Measurements from ENCODE around the gene ZBED4. TPM values are rescaled to one million over a fixed set of nuclear protein-coding genes. Genes with fewer than 3 reads are reported as not detected.

ZBED4 gene
- total RNA-seq, 4 donors from 2014 or later, result 10.0 to 21.6 (median 11.4) TPM

DNA sequence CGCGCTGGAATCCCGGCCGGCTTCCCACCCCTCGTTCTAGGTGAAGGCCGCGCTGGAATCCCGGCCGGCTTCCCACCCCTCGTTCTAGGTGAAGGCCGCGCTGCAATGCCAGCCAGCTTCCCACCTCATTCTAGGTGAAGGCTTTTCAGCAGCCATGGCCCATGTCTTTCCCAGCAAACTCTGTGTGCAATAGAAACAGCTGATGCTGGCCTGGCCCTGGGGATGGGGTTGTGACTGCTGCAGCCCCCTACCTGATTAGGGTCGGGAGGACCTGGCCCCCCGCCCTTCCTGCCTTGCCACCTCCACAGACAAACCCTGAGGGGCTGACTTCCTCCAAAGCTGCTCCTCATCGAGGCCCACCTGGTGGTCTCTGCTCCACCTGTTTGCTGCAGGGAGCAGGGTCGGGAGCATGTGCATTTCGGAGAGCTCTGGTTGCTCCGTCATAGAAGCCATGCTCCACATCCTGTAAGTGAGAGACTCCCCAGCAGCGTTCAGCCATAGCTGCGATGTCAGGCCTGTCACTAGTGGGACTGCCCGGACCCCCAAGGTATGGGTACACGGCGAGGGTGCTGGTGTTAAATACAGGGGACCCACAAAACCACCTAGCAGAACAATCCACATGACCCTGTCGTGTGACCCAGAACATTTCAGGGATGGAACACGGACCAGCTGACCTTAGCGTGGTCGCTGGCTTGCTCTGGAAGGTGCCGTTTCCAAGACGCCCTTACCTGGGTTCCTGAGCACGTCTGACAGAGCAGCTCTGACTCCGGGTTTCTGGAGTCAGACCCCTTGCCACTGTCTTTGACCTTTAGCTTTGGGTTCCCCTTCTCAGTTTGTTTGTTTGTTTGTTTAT is 3.3 kb downstream of the ZBED4 start:
- TF ChIP-seq, protein P1, sequence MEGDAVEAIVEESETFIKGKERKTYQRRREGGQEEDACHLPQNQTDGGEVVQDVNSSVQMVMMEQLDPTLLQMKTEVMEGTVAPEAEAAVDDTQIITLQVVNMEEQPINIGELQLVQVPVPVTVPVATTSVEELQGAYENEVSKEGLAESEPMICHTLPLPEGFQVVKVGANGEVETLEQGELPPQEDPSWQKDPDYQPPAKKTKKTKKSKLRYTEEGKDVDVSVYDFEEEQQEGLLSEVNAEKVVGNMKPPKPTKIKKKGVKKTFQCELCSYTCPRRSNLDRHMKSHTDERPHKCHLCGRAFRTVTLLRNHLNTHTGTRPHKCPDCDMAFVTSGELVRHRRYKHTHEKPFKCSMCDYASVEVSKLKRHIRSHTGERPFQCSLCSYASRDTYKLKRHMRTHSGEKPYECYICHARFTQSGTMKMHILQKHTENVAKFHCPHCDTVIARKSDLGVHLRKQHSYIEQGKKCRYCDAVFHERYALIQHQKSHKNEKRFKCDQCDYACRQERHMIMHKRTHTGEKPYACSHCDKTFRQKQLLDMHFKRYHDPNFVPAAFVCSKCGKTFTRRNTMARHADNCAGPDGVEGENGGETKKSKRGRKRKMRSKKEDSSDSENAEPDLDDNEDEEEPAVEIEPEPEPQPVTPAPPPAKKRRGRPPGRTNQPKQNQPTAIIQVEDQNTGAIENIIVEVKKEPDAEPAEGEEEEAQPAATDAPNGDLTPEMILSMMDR (IDR thresholded peaks at IDR 0.05), result no peak
- ATAC-seq (ENCODE audit: low FRiP score) (no peak), DNase-seq (ENCODE audit: low spot score) (no peak)

- TF ChIP-seq, protein P1 (IDR thresholded peaks at IDR 0.05), result no peak
- ATAC-seq (ENCODE audit: low FRiP score), result no peak
- DNase-seq (ENCODE audit: low spot score), result no peak
Observed at GRCh38 chr22:49858827-49859226, 5.2 kb downstream of the ZBED4 start.

DNA sequence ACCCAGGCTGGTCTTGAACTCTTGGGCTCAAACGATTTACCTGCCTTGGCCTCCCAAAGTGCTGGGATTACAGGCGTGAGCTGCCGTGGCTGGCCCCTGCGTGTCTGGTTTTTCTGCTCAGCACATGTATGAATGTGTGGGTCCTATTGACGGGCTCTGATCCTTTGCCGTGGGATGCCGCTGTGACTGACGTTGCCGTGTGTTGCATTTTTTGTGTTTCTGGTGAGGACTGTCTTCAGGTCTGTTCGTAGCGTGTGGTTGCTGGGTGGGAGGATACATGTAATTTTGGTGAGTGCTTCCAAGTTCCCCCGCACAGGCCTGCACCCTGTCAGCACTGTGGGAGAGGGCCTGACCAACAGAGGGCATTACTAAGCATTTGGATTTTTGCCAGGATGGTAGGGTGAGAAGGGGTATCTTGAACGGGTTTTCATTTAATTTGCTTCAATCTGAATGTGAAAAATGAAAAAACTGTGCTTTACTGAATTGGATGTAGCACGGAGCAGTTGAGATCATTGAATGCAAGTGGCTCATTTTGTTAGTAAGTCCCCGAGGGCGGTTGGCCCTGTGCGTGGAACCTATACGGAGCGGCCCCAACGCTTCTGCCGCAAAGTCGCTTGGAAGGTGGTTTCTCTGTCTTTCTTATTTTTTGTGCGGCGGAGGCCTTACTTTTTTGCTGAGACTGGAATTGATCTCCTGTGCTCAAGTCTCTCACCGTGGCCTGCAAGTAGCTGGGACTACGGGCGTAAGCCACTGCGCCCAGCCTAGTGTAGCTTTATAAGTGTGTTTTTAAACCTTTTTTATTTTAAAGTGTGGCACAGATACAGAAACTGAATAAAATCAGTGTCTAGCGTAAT is 8.2 kb downstream of the ZBED4 start:
- ATAC-seq (ENCODE audit: low FRiP score) (no peak), DNase-seq (ENCODE audit: low spot score) (no peak)
- TF ChIP-seq, protein P1 (IDR thresholded peaks at IDR 0.05), result no peak

DNA sequence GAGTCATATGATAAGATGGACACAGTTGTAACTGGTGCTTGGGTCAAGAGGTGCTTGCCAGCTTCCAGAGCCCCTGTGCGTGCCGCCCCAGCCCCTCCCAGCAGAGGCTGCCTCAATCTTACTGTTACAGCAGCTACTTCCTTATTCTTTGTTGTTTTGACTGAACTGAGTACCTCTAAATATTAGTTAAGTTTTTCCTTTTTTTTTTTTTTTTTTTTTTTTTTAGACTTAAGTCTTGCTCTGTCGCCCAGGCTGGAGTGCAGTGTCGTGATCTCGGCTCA is 8.8 kb downstream of the ZBED4 start:
- ATAC-seq (ENCODE audit: low FRiP score), result no peak
- TF ChIP-seq, protein P1 (IDR thresholded peaks at IDR 0.05), result no peak
- no peak for DNase-seq (ENCODE audit: low spot score)

- TF ChIP-seq, protein P1 (IDR thresholded peaks at IDR 0.05), result no peak
- ATAC-seq (ENCODE audit: low FRiP score) (no peak), DNase-seq (ENCODE audit: low spot score) (no peak)
Observed at GRCh38 chr22:49863931-49864330, 10.3 kb downstream of the ZBED4 start.

- no peak for DNase-seq (ENCODE audit: low spot score)
- TF ChIP-seq, protein P1 (IDR thresholded peaks at IDR 0.05), result no peak
- no peak for ATAC-seq (ENCODE audit: low FRiP score)
Observed at GRCh38 chr22:49865156-49865555, 11.5 kb downstream of the ZBED4 start.
